ENCODE results near the gene GLCCI1.

The GLCCI1 gene

DNA sequence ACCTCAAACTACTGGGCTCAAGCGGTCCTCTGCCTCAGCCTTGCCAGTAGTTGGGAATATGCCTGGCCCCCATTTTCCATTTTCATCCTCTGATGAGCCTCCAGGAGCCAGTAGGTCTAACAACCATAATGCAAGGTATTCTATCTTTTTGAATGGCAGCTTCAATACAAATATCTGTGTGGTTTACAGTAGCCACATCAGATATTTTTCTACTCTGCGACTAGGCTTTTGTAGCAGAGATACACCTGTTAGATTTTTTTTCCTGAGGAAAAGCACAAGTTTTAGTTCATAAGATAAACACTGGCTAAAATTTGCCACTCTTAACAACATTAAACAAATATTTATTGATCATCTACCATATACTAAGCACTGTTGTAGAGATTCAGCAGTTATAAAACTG, 3.9 kb upstream of the GLCCI1 start:
- no peak for DNase-seq

GRCh38 chr7:7965301-7965700, 3.3 kb upstream of the GLCCI1 start:
- no peak for DNase-seq

DNA sequence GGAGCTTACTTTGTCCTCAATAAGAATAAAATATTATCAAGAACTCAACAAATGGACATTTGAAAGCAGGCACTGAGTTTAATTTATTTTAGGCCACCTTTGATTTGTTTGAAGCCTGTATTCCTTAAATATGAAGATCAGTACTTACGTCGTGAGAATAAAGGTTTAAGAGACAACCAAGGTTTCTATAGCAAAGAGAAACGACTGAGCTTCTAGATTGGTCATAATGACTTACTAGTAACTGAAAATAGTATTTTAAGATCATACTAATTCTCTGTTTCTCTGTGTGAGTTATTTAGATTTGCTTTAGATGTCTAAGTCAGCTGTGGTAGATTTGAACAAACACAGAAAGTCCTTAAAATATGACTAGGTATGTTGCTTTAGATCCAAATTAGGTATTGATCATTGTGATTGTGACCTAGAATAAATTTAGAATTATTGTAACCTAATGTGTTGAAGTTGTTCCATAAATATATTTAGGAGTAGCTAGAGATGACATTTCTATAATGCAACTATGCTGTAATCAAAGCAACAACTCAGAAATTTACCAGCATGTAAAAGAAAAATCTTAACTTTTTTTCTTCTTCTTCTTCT, 2.4 kb upstream of the GLCCI1 start:
- DNase-seq: no peak

DNA sequence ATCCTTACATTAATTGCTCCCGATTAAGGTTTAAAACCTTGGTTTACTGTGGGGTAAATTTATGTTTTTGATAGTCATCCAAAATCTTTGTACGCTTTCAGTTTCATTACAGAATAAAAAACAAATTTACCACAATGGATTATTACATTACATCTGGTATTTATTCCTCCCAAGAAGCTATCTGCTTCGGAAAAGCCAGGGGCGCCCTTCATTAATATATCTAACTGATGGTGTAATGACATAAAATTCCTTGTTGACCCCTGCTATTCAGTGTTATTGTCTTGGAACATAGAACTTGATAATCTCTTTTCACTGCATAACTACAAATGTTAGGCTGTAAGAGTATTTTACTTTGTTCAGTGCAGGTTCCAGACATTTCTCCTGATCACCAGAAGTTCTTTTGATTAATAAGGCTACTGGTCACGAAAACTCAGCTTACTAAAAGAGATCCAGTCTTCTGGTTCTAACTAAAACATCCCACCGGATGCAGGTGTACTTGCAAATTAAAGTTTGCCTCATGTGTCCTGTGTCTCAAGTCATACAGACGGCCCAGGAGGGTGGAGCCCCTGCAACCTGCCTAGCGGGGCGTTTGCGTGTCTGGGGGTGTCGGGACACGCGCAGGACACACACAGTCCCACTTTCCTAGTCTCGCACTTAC, 581 bp upstream of the GLCCI1 start:
- DNase-seq: no peak

DNA sequence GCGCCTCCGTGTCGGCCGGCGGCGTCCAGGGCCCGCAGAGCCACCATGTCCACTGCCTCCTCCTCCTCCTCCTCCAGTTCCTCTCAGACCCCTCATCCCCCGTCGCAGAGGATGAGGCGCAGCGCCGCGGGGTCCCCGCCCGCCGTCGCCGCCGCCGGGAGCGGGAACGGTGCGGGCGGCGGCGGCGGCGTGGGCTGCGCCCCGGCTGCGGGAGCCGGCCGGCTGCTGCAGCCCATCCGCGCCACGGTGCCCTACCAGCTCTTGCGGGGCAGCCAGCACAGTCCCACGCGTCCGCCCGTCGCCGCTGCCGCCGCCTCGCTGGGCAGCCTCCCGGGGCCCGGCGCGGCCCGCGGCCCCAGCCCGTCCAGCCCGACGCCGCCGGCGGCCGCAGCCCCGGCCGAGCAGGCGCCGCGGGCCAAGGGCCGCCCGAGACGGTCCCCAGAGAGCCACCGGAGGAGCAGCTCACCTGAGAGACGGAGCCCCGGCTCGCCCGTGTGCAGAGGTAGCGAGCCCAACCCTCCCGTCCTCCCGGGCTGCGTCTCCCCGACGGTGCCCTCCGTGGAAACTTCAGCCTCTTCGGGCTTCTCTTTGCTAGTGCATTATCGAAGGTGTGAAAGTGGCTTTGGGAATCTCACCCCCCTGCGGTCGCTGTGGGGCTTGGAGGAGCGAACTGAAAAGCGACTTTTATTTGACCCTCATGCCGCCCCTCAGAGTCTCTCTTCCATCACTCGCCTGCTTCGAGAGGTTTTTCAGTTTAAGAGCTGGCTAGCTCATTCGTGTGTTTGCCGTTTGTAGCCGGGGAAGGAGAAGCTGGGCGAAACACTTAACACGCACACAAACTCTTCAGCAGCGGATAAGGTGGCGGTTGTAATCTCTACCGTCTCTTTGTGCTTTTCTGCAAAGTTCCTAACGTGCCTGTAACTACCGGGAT, 975 bp downstream of the GLCCI1 start:
- peak; percentile 47 for DNase-seq

DNA sequence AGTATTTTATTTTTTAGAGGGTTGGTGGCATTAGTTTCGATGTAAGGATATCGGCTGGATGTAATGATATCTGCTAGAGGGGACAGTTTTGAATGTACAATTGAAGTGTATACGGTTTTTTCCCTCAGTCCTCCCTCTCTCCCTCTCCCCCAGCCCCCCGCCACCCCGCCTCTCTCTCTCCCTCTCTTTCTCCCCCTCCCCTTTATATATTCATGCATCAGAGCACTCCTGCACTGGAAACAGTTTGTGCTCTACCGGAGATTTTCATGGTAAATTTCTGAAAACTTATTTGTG, 1.6 kb downstream of the GLCCI1 start:
- DNase-seq: no peak

DNA sequence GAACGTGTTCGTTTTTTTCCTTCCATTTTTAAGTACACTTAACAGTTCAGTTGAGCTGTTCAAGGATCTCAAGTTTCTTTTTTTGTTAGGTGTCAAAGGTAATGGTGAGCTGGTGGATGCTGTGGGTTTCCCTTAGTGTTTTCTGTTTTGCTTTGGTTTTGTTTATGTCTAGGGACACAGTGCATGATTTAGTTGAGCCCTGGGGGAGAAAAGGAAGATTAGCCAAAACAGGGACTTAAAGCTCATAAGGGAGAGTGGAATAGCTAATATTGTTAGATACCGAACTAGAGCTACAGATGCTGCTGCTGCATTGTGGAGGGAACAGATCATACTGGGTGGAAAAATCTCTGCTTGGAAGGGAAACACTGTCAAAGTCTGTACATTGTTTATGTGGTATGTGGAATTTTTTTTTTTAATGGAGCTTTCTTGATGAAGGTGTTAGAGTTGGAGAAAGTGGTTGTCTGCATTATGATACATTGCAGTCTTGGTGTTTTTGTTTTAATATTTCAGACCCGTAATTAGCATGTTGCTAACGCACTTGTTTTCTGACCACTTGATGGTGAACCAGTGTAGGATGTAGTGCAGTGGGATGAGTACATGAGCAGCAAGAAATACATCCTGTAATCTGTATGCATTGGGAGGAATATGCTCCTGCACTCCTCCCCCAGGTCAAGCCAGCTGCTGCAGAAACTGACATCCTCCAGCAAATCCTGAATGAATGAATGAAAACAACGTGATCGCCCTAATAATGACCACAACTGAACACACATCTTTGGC, 2.1 kb downstream of the GLCCI1 start:
- DNase-seq: no peak

DNA sequence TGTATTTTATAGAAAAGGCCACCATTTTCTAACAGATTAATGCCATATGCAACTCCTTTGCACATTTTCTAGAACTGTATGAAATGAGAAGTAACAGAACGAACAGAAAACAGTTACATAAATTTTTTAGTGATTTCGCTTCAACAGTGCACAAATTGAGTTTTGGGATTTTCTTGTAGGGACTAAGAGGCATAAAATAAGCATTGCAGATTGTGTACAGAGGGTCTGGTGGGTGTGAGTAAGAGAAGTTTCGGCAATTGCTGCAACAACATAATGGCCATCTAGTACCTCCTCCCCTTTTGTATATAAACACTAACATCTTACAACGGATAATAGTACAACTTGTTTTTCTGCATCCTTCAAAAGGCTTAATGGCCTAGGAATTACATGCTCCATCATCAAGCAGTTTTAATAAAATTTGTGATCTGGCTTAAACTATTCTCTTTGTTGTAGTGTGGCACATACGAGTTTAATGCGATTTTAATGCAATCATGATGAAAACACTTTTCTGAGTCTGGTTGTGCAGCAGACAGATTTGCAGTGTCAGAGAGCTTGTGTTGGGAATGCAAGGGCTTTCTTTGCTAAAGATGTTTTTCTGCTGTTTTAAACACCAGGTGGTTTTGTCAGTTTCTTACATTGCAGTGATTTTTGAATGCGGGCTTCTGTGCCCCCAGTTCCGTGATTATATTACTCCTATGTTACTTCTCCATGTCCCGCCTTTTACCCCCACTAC, 2.9 kb downstream of the GLCCI1 start:
- no peak for DNase-seq

- DNase-seq: no peak
Observed at GRCh38 chr7:7972128-7972527, 3.5 kb downstream of the GLCCI1 start.

- DNase-seq: no peak
Observed at GRCh38 chr7:7972922-7973594, 4.5 kb downstream of the GLCCI1 start.

DNA sequence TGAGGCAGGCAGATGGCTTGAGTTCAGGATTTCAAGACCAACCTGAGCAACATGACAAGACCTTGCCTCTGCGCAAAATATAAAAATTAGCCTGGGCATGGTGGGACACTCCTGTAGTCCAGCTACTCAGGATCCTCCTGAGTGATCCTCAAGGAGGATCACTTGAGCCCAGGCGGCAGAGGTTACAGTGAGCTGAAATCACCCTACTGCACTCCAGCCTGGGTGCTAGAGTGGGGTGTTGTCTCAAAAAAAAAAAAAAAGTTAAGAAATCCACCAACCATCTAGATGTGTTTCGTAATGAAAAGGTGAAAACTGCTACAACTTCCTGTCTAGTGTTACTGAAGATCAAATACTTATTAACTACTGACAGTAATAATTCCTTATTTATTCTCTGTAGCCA, 8.1 kb downstream of the GLCCI1 start:
- DNase-seq: peak; percentile 15

DNA sequence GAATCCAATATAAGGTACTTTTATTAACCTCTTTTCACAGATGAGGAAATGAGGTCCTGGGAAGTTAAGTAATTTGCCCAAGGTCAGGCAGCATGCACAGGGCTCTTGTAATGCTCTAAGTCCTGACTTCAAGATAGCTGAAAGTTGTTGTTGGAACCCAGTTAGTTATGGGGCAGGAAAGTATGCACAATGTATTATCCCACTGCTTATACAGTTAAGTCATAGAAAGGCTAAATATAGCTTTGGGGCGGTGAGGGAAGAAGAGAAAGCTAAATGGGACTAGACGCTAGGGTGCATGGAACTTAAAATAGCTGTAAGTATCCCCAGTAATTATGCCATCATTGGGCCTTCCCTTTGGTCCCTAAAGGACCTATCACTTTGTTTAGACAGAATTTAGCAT, 9.2 kb downstream of the GLCCI1 start:
- no peak for DNase-seq

DNA sequence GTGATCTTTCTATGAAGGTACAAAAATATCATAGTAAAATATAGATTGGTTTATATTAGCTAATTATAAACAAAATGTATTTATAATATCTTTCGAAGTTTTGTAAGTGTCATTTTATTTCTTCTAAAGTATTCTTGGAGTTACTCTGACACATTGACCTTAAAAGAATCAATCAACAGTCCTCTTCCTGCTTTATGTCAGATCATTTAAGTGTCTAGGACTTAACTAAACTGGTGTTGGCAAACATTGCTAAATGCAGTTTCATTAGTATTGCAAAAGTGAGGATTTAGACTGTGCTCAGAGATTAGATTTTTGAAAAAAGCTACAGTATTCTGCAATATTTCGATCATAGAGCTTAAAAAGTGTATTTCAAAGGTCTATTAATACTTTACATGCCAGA, 10.3 kb downstream of the GLCCI1 start:
- DNase-seq: no peak

- DNase-seq: no peak
Observed at GRCh38 chr7:7979558-7979957, 11.0 kb downstream of the GLCCI1 start.

DNA sequence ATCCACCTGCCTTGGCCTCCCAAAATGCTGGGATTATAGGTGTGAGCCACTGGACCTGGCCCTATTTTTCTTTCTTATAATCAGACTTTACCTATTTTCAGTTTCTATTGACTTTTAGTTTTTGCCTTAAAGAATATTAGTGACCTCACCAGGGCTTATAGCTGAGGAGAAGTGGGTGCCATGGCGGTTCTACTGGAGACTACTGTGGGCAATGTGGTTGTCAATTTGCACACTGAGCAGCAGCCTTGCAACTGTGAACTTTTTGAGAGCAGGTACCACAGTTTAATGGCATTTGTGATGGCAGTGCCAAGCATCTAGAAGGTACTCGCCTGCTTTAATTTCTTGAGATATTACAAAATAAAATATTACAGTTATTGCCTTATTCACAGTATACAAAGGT, 11.5 kb downstream of the GLCCI1 start:
- DNase-seq: no peak

DNA sequence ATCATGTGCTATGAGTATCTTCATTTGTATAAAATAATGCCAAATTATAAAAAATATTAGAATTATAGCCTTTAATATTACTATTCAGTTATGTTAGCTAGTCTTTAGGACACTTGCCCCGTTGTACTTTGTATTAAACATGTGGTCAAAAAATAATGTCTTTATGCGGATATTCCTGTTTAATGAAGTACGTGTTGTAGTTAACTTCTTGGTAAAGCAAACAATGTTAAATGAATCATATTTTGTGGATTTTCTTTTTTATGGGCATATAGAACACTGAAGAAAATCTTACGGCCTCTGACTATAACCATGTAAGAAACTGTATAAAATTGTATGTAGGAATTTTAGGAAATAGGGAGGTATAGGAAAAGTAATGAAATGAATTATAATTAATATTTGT, 14.3 kb downstream of the GLCCI1 start:
- no peak for DNase-seq

DNA sequence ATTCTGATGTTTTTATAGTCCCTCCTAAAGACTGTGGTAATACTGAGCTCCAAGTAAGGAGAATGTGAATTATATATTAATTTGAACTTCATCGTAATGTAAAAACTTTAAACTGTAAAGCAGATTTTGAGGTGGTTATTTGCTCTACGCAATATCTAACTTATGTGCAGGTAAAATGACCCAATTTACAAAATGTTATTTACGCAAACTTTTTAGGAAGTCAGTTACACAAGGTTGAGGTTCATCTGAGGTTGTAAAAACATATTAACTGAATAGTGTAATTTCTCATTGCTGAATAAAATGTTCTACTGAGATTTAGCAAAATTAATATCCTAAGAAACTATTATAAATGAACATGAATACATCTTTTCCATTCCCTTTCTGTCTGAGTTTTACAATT, 15.8 kb downstream of the GLCCI1 start:
- DNase-seq: no peak

- DNase-seq: no peak
Observed at GRCh38 chr7:7988706-7989105, 20.1 kb downstream of the GLCCI1 start.

DNA sequence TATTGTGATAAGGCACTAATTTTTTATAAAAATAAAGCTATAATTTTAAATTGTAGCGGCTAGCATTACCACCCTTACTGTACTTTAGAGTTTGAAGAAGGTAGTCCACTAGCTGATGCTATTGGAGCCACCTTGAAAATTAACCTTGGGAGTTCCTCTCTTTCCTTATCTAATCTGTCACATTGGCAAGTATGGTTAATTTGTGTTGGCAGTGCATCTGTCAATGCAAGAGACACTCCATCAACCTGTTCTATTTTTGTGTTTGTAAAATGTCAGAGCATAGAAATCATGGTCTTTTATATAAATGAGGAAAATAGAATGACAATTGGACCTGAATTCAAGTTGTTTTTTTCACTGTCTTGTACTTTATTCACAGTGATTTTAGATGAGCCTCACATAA, 20.5 kb downstream of the GLCCI1 start:
- DNase-seq: no peak

DNA sequence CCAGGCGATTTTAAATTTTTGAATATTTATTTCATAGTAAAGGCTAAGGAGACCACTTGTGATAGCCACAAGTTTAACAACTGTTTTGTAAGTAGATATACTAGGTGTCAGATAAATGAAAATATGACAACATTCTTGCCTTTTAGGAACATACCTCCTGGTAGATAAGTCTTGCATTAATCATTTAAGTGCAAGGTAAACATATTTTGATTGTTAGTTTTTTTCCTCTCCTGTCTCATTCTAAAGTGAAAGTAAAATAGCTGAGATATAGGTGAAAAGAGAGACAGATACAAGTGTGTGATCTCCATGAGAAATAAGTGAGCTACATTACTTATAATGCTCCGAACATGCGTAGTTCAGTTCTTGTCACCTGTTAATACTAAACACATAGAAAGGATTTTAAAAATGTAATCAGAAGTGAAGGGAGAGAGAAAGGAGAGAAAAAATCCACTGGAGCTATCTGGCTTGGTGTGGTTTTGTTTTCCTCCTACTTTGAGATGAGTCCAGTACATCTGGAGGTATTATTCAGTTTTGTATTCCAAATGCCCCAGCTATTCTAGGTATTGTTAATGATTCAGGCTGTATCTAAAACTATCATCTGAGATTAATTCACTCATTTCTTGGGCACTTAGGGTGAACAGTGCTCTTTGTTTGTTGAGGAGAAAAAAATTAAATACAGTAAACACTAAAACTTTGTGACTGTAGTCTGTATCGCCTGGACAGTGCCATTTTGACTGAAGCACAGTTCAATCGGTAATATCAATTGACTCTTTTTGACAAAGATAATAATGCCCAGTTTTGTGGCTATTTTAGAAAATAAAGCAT, 21.2 kb downstream of the GLCCI1 start:
- DNase-seq: no peak

- DNase-seq: no peak
Observed at GRCh38 chr7:7990441-7990761, 21.8 kb downstream of the GLCCI1 start.

Measured in NK-92 treated with Interleukin-12 subunit alpha and Interleukin-12 subunit beta, amount 100 ng/mL, for 24 hours (cell line).